Astrocyte (in vitro differentiated cells and primary cell): ENCODE data around the gene CALY. TPM values are rescaled to one million over a fixed set of nuclear protein-coding genes. Genes with fewer than 3 reads are reported as not detected.
A peak's percentile ranks its signal among the peaks of the same experiment; 100 is the strongest.

Experiments
- DNase-seq: peaks from one replicate; pipeline ENCODE4 v3.0.0-alpha.2; 2010; ENCODE audit warnings: low read depth
- FAIRE-seq: peaks from 2 replicates; lab custom pipeline; 2011; peaks lifted over from hg19 to GRCh38; lab: Jason Lieb, UNC
- H2AFZ ChIP-seq: 2 replicates; pipeline ENCODE4 v1.6.0; 2012; ENCODE audit warnings: low read depth, low read length, inconsistent platforms
- H3K27ac ChIP-seq: 2 replicates; pipeline ENCODE4 v1.5.1; 2011; ENCODE audit warnings: low read depth, low read length, inconsistent platforms
- H3K27me3 ChIP-seq: 2 replicates; pipeline ENCODE4 v1.6.0; 2011; ENCODE audit warnings: low read length, inconsistent platforms; ENCODE audit not compliant: insufficient read depth
- H3K36me3 ChIP-seq: 2 replicates; pipeline ENCODE4 v1.5.1; 2011; ENCODE audit warnings: low read length, inconsistent platforms; ENCODE audit not compliant: insufficient read depth
- H3K4me1 ChIP-seq: 2 replicates; pipeline ENCODE4 v1.5.1; 2011; ENCODE audit warnings: low read length, inconsistent platforms; ENCODE audit not compliant: insufficient read depth
- H3K4me2 ChIP-seq: 2 replicates; pipeline ENCODE4 v1.6.0; 2012; ENCODE audit warnings: low read length, inconsistent platforms
- H3K4me3 ChIP-seq: 2 replicates; pipeline ENCODE4 v1.5.1; 2011; ENCODE audit warnings: low read depth, mild to moderate bottlenecking, low read length, inconsistent platforms; ENCODE audit not compliant: insufficient read depth
- H3K79me2 ChIP-seq: 2 replicates; pipeline ENCODE4 v1.6.0; 2012; ENCODE audit warnings: mild to moderate bottlenecking, low read length, inconsistent platforms; ENCODE audit not compliant: insufficient read depth
- H3K9ac ChIP-seq: 2 replicates; pipeline ENCODE4 v1.6.0; 2012; ENCODE audit warnings: mild to moderate bottlenecking, low read length, inconsistent platforms
- H3K9me3 ChIP-seq: 2 replicates; pipeline ENCODE4 v1.5.1; 2012; ENCODE audit warnings: low read depth, mild to moderate bottlenecking, low read length, inconsistent platforms; ENCODE audit not compliant: insufficient read depth
- H4K20me1 ChIP-seq: 2 replicates; pipeline ENCODE4 v1.6.0; 2012; ENCODE audit warnings: low read length, inconsistent platforms; ENCODE audit not compliant: insufficient read depth
- H3K27ac Mint-ChIP-seq: one replicate; pipeline ENCODE4 v1.8.0; 2021; ENCODE audit warnings: mild to moderate bottlenecking, mixed read lengths; ENCODE audit not compliant: unreplicated experiment
- H3K27me3 Mint-ChIP-seq: one replicate; pipeline ENCODE4 v1.8.0; 2021; ENCODE audit warnings: low read depth, mixed read lengths; ENCODE audit not compliant: unreplicated experiment
- H3K36me3 Mint-ChIP-seq: one replicate; pipeline ENCODE4 v1.8.0; 2021; ENCODE audit warnings: low read depth, mixed read lengths; ENCODE audit not compliant: unreplicated experiment
- H3K4me1 Mint-ChIP-seq: one replicate; pipeline ENCODE4 v1.8.0; 2021; ENCODE audit warnings: low read depth, mixed read lengths; ENCODE audit not compliant: unreplicated experiment
- H3K4me3 Mint-ChIP-seq: one replicate; pipeline ENCODE4 v1.8.0; 2021; ENCODE audit warnings: mild to moderate bottlenecking, moderate library complexity, mixed read lengths; ENCODE audit not compliant: unreplicated experiment
- H3K9me3 Mint-ChIP-seq: one replicate; pipeline ENCODE4 v1.8.0; 2021; ENCODE audit warnings: mild to moderate bottlenecking, mixed read lengths; ENCODE audit not compliant: unreplicated experiment
- EZH2 ChIP-seq: IDR thresholded peaks from 2 replicates; pipeline ENCODE4 v1.6.1; 2012; ENCODE audit warnings: mild to moderate bottlenecking, low read length, inconsistent platforms; ENCODE audit not compliant: insufficient read depth
- total RNA-seq: library from RNA; stranded (reverse); gene quantifications from 2 replicates; pipeline ENCODE4 v1.2.1, GENCODE V29; 2021
- TF ChIP-seq, protein P1 (sequence below): IDR thresholded peaks from 2 replicates; pipeline ENCODE4 v1.5.1; 2011; ENCODE audit warnings: low read depth, mild to moderate bottlenecking, inconsistent platforms, low read length, moderate library complexity; ENCODE audit not compliant: insufficient read depth

The CALY gene
- total RNA-seq, 1 donor from 2014 or later = 1.1 TPM

DNA sequence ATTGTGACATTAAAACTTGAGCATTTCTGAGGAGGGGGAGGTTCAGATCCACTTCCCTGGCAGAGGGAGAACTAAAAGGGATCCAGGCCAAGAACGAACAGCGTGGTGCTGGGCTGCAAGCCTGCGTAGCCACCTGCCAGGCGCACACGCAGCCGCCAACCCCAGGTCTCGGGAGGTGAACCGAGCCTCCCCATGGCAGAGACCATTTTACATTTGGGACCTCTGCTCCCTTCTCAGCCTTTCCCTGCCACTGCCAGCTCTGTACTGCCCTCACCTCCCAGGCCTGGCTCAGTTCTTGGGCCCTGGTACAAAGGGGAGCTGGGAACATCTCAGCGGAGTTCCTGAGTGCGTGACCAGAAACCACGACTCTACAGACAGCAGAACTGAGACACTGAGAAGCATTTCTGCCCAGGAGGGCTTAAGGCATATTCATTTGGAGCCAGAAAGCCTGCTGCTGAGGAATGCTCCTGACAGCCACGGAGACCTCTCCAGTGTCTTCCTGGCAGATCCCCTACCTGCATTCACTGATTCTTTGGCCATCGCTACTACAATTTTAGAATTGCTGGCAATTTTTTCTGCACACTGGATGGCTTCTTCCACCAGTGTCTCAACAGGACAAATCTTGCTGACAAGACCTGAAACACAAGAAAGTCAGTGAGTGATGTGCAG, 28.9 kb upstream of the CALY start:
- peaks cover 17% of the 10 kb centered on the region for H3K36me3 Mint-ChIP-seq

DNA sequence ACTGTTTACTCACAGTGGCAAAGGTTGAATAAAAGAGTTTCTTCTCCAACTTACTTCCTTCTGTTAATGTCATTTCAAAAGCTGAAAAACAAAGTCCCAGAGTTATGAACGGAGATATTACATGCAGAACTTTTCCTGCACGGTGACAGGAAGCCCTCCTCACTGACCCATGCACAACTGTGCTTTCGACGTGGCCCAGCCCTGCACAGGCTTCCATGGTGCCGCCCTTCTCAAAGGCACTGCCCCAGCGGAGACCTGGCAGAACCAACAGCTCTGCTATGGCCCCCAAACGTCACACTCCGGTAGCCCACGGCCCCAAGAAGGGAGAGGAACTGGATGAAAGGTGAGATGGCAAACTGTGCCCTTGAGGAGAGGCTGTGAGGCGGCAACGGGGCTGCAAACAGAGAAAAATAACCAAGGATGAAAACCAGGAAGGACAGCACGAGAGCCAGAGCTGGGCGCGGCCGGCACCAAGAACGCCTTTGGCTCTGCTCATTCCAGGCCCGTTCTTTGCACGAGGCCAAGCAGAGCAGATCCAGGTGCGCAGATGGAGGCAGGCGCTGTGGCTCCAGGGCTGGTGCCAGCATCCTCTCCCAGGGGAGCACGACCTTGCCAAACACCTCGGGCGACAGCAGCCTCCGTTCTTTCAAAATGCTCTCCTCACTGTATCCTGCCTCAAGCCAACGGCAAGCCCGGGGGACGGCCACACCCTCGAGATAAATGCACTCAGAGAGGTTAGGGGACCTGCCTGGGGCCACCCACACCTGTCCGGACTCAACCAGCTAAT, 28.1 kb upstream of the CALY start:
- FAIRE-seq = no peak
- H3K27ac Mint-ChIP-seq = peak overlapping the region; percentile 7
- H3K4me2 ChIP-seq = no peak overlapping the region
- H3K4me1 ChIP-seq = no peaks in the 10 kb centered on the region
- H3K9ac ChIP-seq = no peak overlapping the region
- H3K9me3 Mint-ChIP-seq = no peaks in the 10 kb centered on the region
- no peak for TF ChIP-seq EZH2
- TF ChIP-seq, protein P1, sequence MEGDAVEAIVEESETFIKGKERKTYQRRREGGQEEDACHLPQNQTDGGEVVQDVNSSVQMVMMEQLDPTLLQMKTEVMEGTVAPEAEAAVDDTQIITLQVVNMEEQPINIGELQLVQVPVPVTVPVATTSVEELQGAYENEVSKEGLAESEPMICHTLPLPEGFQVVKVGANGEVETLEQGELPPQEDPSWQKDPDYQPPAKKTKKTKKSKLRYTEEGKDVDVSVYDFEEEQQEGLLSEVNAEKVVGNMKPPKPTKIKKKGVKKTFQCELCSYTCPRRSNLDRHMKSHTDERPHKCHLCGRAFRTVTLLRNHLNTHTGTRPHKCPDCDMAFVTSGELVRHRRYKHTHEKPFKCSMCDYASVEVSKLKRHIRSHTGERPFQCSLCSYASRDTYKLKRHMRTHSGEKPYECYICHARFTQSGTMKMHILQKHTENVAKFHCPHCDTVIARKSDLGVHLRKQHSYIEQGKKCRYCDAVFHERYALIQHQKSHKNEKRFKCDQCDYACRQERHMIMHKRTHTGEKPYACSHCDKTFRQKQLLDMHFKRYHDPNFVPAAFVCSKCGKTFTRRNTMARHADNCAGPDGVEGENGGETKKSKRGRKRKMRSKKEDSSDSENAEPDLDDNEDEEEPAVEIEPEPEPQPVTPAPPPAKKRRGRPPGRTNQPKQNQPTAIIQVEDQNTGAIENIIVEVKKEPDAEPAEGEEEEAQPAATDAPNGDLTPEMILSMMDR = no peak
- no peak for DNase-seq
- no peak overlapping the region for H2AFZ ChIP-seq
- H3K36me3 ChIP-seq = peaks cover 5% of the 10 kb centered on the region
- no peak overlapping the region for H3K4me3 ChIP-seq
- peaks cover 5% of the 10 kb centered on the region for H4K20me1 ChIP-seq
- peaks cover 14% of the 10 kb centered on the region for H3K36me3 Mint-ChIP-seq
- no peaks in the 10 kb centered on the region for H3K9me3 ChIP-seq
- H3K27me3 ChIP-seq = no peaks in the 10 kb centered on the region
- no peak overlapping the region for H3K4me3 Mint-ChIP-seq
- no peak overlapping the region for H3K27ac ChIP-seq
- H3K27me3 Mint-ChIP-seq = no peaks in the 10 kb centered on the region
- no peaks in the 10 kb centered on the region for H3K4me1 Mint-ChIP-seq
- no peaks in the 10 kb centered on the region for H3K79me2 ChIP-seq

More for the DNA sequence above, 28.9 kb upstream of the CALY start:
- Histone ChIP-seq H3K4me3 (no peak overlapping the region), H3K9me3 (no peaks in the 10 kb centered on the region), H3K36me3 (peaks cover 5% of the 10 kb centered on the region), H3K27ac (no peak overlapping the region), H3K4me1 (no peaks in the 10 kb centered on the region), H3K79me2 (no peaks in the 10 kb centered on the region), H4K20me1 (peaks cover 5% of the 10 kb centered on the region), H3K4me2 (no peak overlapping the region), H2AFZ (no peak overlapping the region), H3K9ac (no peak overlapping the region), H3K27me3 (no peaks in the 10 kb centered on the region)
- no peak for TF ChIP-seq EZH2
- TF ChIP-seq, protein P1 = no peak
- no peak for DNase-seq
- Mint-ChIP-seq H3K27ac (no peak overlapping the region), H3K4me1 (no peaks in the 10 kb centered on the region), H3K4me3 (no peak overlapping the region), H3K9me3 (no peaks in the 10 kb centered on the region), H3K27me3 (no peaks in the 10 kb centered on the region)
- FAIRE-seq = no peak
